Stimulated activated CD4-positive, alpha-beta T cell treated with anti-CD3 and anti-CD28 coated beads, Interleukin-4, amount 100 ng/mL, for 24 hours (primary cell): ENCODE results near the gene MCAT.
"Not testable (repeated sequence)": the region's sequence is repeated elsewhere in the genome, so short reads cannot be mapped to it uniquely, and the experiment has no call there.

Source experiments
- DNase-seq: peaks from one replicate; pipeline ENCODE4 v3.0.0-alpha.2; 2020

Gene MCAT

GRCh38 chr22:43152357-43153071 lies 9.3 kb upstream of the MCAT start:
- peak; percentile 66 for DNase-seq

- DNase-seq: no peak
Observed at GRCh38 chr22:43152003-43152356, 8.8 kb upstream of the MCAT start.

GRCh38 chr22:43151251-43152002 lies 8.2 kb upstream of the MCAT start, which contains the start of gene TSPO:
Gene TSPO (plus strand): TSS chr22:43151559. CDS start chr22:43159239, 7,680 bp downstream.
- peak; percentile 57 for DNase-seq

- no peak for DNase-seq
Observed at GRCh38 chr22:43150731-43151206, 7.6 kb upstream of the MCAT start.

- no peak for DNase-seq
Observed at GRCh38 chr22:43148581-43148980, 5.4 kb upstream of the MCAT start.

- DNase-seq: no peak
Observed at GRCh38 chr22:43147821-43148220, 4.6 kb upstream of the MCAT start.

- not testable (repeated sequence) for DNase-seq
Observed at GRCh38 chr22:43146332-43146731, 3.1 kb upstream of the MCAT start.

- not testable (repeated sequence) for DNase-seq
Observed at GRCh38 chr22:43145371-43145770, 2.2 kb upstream of the MCAT start.

GRCh38 chr22:43144949-43145348 lies 1.8 kb upstream of the MCAT start:
- no peak for DNase-seq

- no peak for DNase-seq
Observed at GRCh38 chr22:43136801-43137200, 6.4 kb downstream of the MCAT start.

- DNase-seq: peak; percentile 28
Observed at GRCh38 chr22:43136255-43136654, 6.9 kb downstream of the MCAT start.

GRCh38 chr22:43135565-43135964 lies 7.6 kb downstream of the MCAT start:
- no peak for DNase-seq

GRCh38 chr22:43134553-43134952 lies 8.6 kb downstream of the MCAT start:
- no peak for DNase-seq

GRCh38 chr22:43133401-43133800 lies 9.8 kb downstream of the MCAT start:
- no peak for DNase-seq

GRCh38 chr22:43131773-43132501 lies 11.3 kb downstream of the MCAT start:
- no peak for DNase-seq

- DNase-seq: no peak
Observed at GRCh38 chr22:43129426-43130425, 13.5 kb downstream of the MCAT start.

- no peak for DNase-seq
Observed at GRCh38 chr22:43128928-43129424, 14.2 kb downstream of the MCAT start.

- no peak for DNase-seq
Observed at GRCh38 chr22:43128116-43128515, 15.1 kb downstream of the MCAT start.

- no peak for DNase-seq
Observed at GRCh38 chr22:43127166-43127908, 15.9 kb downstream of the MCAT start.

GRCh38 chr22:43126501-43127165 lies 16.6 kb downstream of the MCAT start:
- no peak for DNase-seq
